ENCODE results near the gene HYDIN.
"Not testable (repeated sequence)": the region's sequence is repeated elsewhere in the genome, so short reads cannot be mapped to it uniquely, and the experiment has no call there.

DNA sequence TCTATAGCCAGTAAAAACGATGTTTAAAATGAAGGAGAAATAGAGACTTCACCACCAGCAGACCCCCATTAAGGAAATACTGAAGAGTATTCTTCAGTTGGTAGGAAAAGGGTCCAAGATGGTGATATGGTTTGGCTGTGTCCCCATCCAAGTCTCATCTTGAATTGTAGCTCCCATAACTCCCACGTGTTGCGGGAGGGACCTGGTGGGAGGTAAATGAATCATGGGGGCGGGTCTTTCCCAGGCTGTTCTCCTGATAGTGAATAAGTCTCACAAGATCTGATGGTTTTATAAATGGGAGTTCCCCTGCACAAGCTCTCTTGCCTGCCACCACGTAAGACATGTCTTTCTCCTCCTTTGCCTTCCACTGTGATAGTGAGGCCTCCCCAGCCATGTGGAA is 352.6 kb downstream of the HYDIN start:
- TF ChIP-seq, protein P1, sequence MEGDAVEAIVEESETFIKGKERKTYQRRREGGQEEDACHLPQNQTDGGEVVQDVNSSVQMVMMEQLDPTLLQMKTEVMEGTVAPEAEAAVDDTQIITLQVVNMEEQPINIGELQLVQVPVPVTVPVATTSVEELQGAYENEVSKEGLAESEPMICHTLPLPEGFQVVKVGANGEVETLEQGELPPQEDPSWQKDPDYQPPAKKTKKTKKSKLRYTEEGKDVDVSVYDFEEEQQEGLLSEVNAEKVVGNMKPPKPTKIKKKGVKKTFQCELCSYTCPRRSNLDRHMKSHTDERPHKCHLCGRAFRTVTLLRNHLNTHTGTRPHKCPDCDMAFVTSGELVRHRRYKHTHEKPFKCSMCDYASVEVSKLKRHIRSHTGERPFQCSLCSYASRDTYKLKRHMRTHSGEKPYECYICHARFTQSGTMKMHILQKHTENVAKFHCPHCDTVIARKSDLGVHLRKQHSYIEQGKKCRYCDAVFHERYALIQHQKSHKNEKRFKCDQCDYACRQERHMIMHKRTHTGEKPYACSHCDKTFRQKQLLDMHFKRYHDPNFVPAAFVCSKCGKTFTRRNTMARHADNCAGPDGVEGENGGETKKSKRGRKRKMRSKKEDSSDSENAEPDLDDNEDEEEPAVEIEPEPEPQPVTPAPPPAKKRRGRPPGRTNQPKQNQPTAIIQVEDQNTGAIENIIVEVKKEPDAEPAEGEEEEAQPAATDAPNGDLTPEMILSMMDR (IDR thresholded peaks at IDR 0.05): not testable (repeated sequence)
- not testable (repeated sequence) for TF ChIP-seq POLR2AphosphoS5, EP300 (IDR thresholded peaks at IDR 0.05)

All from gastroesophageal sphincter (tissue), 3 donors.